CD1c-positive myeloid dendritic cell (primary cell): ENCODE results near the gene TGFB1.
A peak's percentile ranks its signal among the peaks of the same experiment; 100 is the strongest.

Source experiments
- DNase-seq: peaks from one replicate; pipeline ENCODE4 v3.0.0-alpha.2; 2016; ENCODE audit errors: extremely low spot score

The TGFB1 gene

GRCh38 chr19:41321600-41322270 lies 32.0 kb downstream of the TGFB1 start:
- peak; percentile 61 for DNase-seq

- DNase-seq, result no peak
Measured at GRCh38 chr19:41321204-41321599, 32.5 kb downstream of the TGFB1 start.

GRCh38 chr19:41320568-41320967 lies 33.2 kb downstream of the TGFB1 start:
- no peak for DNase-seq

GRCh38 chr19:41320185-41320518 lies 33.6 kb downstream of the TGFB1 start:
- no peak for DNase-seq

GRCh38 chr19:41319500-41320184 lies 34.1 kb downstream of the TGFB1 start:
- DNase-seq, result no peak

- no peak for DNase-seq
Measured at GRCh38 chr19:41318696-41319499, 34.8 kb downstream of the TGFB1 start.

- DNase-seq, result no peak
Measured at GRCh38 chr19:41316306-41316920, 37.3 kb downstream of the TGFB1 start.

- DNase-seq, result no peak
Measured at GRCh38 chr19:41311613-41312012, 42.1 kb downstream of the TGFB1 start.

- DNase-seq, result no peak
Measured at GRCh38 chr19:41311072-41311471, 42.6 kb downstream of the TGFB1 start.

- DNase-seq, result peak; percentile 93
Measured at GRCh38 chr19:41310033-41310831, 43.5 kb downstream of the TGFB1 start, which contains the start of gene CCDC97. CCDC97 (plus strand) TSS chr19:41310172; CDS start chr19:41310311, 139 bp downstream.

GRCh38 chr19:41309180-41310032 lies 44.3 kb downstream of the TGFB1 start:
- peak; percentile 61 for DNase-seq

- peak; percentile 97 for DNase-seq
Measured at GRCh38 chr19:41308450-41309179, 45.1 kb downstream of the TGFB1 start.

GRCh38 chr19:41307954-41308449 lies 45.7 kb downstream of the TGFB1 start:
- no peak for DNase-seq

- peak; percentile 46 for DNase-seq
Measured at GRCh38 chr19:41307090-41307875, 46.4 kb downstream of the TGFB1 start.

- DNase-seq, result no peak
Measured at GRCh38 chr19:41305927-41306793, 47.6 kb downstream of the TGFB1 start.

- no peak for DNase-seq
Measured at GRCh38 chr19:41304706-41305483, 48.8 kb downstream of the TGFB1 start.

- no peak for DNase-seq
Measured at GRCh38 chr19:41303954-41304353, 49.8 kb downstream of the TGFB1 start.
